HCT116 (cell line): ENCODE measurements around the gene ENTPD7.

Source experiments
- ATF3 ChIP-seq: IDR thresholded peaks from 2 replicates; pipeline ENCODE4 v1.6.1; 2012
- CTCF ChIP-seq, 3 experiments: fragments of 200-600 bp in 1 of 3; sonication (generic) in 1 of 3; IDR thresholded peaks in 2 of 3; conservative IDR thresholded peaks in 1 of 3; 2 replicates each; pipeline ENCODE4 v1.5.1; 2012 to 2017; ENCODE audit warnings: low read depth in 2 of 3, low read length in 2 of 3, antibody characterized with exemption in 1 of 3, borderline replicate concordance in 1 of 3, control low read depth in 1 of 3, mild to moderate bottlenecking in 1 of 3, mixed read lengths in 1 of 3, mixed run types in 1 of 3, moderate library complexity in 1 of 3; ENCODE audit not compliant: insufficient read depth in 1 of 3
- EZH2 ChIP-seq: fragments of 200-600 bp; sonication (generic); IDR thresholded peaks from 2 replicates; pipeline ENCODE4 v1.6.1; 2017; ENCODE audit warnings: antibody characterized with exemption, mixed run types
- JUND ChIP-seq: IDR thresholded peaks from 2 replicates; pipeline ENCODE4 v1.6.1; 2012
- MAX ChIP-seq: IDR thresholded peaks from 2 replicates; pipeline ENCODE4 v1.6.1; 2012
- POLR2A ChIP-seq: IDR thresholded peaks from 2 replicates; pipeline ENCODE4 v1.7.0; 2011; ENCODE audit warnings: borderline replicate concordance; ENCODE audit not compliant: insufficient read depth, insufficient read length; ENCODE audit errors: extremely low read depth
- POLR2AphosphoS5 ChIP-seq: IDR thresholded peaks from 2 replicates; pipeline ENCODE4 v1.6.1; 2011; ENCODE audit warnings: mild to moderate bottlenecking, low read depth, low read length, moderate library complexity
- RAD21 ChIP-seq: IDR thresholded peaks from 2 replicates; pipeline ENCODE4 v1.6.1; 2012; ENCODE audit warnings: low read depth, mild to moderate bottlenecking
- SP1 ChIP-seq: IDR thresholded peaks from 2 replicates; pipeline ENCODE4 v1.6.1; 2012; ENCODE audit warnings: low read depth
- TCF7L2 ChIP-seq: IDR thresholded peaks from 2 replicates; pipeline ENCODE4 v1.7.0; 2011; ENCODE audit warnings: borderline replicate concordance, inconsistent platforms; ENCODE audit not compliant: insufficient read depth, insufficient read length; ENCODE audit errors: extremely low read depth
- YY1 ChIP-seq: IDR thresholded peaks from 2 replicates; pipeline ENCODE4 v1.6.1; 2011; ENCODE audit warnings: low read length, low read depth, moderate library complexity, mild to moderate bottlenecking; ENCODE audit not compliant: insufficient replicate concordance; ENCODE audit errors: extremely low read depth
- ZBTB33 ChIP-seq: IDR thresholded peaks from 2 replicates; pipeline ENCODE4 v1.6.1; 2011; ENCODE audit warnings: mild to moderate bottlenecking, low read length, moderate library complexity; ENCODE audit not compliant: insufficient replicate concordance; ENCODE audit errors: extremely low read depth

GRCh38 chr10:99620711-99621453 lies 38.4 kb upstream of the ENTPD7 start:
- TF ChIP-seq YY1 (peak; percentile 75), SP1 (no peak), POLR2A (peak; percentile 56), CTCF (IDR thresholded peaks at IDR 0.05 in 2 of 3, conservative IDR thresholded peaks at IDR 0.05 in 1 of 3; ENCODE audit: borderline replicate concordance in 1 of 3, insufficient read depth in 1 of 3, low read depth in 2 of 3, low read length in 2 of 3) (peak in 1 of 3 experiments; percentile 7; a peak in 1 of 6 replicates), POLR2AphosphoS5 (peak; percentile 96; the same call in 1 of the 2 replicates), EZH2 (no peak), TCF7L2 (no peak), RAD21 (no peak), ATF3 (no peak), MAX (no peak), ZBTB33 (peak; percentile 93), JUND (no peak)
